ACC112 (cell line): ENCODE measurements around the gene PRKAR1A.

Experiments
- H2AFZ ChIP-seq: fragments of 200-600 bp; sonication (generic); one replicate; pipeline ENCODE4 v1.6.0; 2017; ENCODE audit warnings: antibody characterized with exemption, low read length; ENCODE audit not compliant: unreplicated experiment
- H3K27ac ChIP-seq: fragments of 200-600 bp; sonication (generic); 2 replicates; pipeline ENCODE4 v1.5.1; 2014; ENCODE audit warnings: low read depth, mild to moderate bottlenecking, antibody characterized with exemption, low read length, moderate library complexity
- H3K27me3 ChIP-seq: fragments of 200-600 bp; sonication (generic); 2 replicates; pipeline ENCODE4 v1.6.1; 2014; ENCODE audit warnings: mild to moderate bottlenecking, antibody characterized with exemption, low read length, moderate library complexity, mixed read lengths; ENCODE audit not compliant: insufficient read depth
- H3K36me3 ChIP-seq: fragments of 200-600 bp; sonication (generic); 2 replicates; pipeline ENCODE4 v1.6.1; 2016; ENCODE audit warnings: mild to moderate bottlenecking, antibody characterized with exemption, low read length, moderate library complexity, mixed read lengths; ENCODE audit not compliant: insufficient read depth
- H3K4me1 ChIP-seq: fragments of 200-600 bp; sonication (generic); one replicate; pipeline ENCODE4 v1.6.1; 2016; ENCODE audit warnings: low read length, mixed read lengths; ENCODE audit not compliant: insufficient read depth, unreplicated experiment, control insufficient read depth
- H3K4me3 ChIP-seq: fragments of 200-600 bp; sonication (generic); 2 replicates; pipeline ENCODE4 v1.5.1; 2014; ENCODE audit warnings: mild to moderate bottlenecking, low read depth, low read length
- H3K79me2 ChIP-seq: fragments of 200-600 bp; sonication (generic); one replicate; pipeline ENCODE4 v1.6.0; 2016; ENCODE audit warnings: low read length; ENCODE audit not compliant: control insufficient read depth, unreplicated experiment, insufficient read depth

Gene PRKAR1A

DNA sequence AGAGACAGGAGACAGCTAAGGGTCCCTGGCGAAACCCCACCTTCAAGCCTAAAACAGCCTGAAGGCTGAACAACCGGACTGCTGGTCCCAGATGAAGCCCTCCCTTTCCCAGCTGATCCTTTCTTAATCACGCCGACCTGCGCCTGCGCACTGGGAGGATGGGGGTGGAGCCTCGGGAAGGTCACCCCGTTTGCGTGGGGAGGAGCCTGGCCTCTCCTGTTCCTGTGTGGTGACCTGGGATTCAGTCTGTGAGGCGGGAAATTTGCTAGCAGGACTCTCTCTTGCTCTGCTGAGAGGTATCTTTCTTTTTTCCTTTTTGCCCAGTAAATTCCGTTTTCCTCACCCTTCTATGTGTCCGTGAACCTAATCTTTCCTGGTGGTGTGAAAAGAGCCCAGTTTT lies 79.4 kb downstream of the PRKAR1A start:
- no peak overlapping the region for H2AFZ ChIP-seq
- H3K4me1 ChIP-seq: no peaks in the 10 kb centered on the region
- no peaks in the 10 kb centered on the region for H3K27me3 ChIP-seq
- no peak overlapping the region for H3K27ac ChIP-seq
- H3K79me2 ChIP-seq: no peaks in the 10 kb centered on the region
- no peaks in the 10 kb centered on the region for H3K36me3 ChIP-seq
- H3K4me3 ChIP-seq: peak overlapping the region; percentile 63

DNA sequence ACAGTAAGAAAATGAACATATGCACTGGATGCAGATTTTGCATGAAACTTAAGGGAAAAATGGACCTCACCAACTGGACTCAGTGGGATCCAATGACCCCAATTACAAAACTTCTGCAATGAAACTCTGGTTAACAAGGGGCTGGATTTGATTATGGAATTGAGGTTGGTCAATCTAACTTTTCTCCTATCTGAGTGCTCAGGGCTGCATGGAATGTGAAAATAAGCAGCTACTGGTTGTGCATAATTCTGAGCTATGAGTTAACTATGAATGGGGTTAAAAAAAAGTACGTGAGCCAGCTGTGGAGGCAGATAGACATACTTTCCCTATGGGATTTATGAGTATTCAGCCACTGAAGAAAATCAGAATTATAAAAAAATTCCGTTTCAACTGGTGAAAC lies 79.8 kb downstream of the PRKAR1A start:
- no peaks in the 10 kb centered on the region for H3K36me3 ChIP-seq
- peak overlapping the region; percentile 63 for H3K4me3 ChIP-seq
- no peaks in the 10 kb centered on the region for H3K27me3 ChIP-seq

DNA sequence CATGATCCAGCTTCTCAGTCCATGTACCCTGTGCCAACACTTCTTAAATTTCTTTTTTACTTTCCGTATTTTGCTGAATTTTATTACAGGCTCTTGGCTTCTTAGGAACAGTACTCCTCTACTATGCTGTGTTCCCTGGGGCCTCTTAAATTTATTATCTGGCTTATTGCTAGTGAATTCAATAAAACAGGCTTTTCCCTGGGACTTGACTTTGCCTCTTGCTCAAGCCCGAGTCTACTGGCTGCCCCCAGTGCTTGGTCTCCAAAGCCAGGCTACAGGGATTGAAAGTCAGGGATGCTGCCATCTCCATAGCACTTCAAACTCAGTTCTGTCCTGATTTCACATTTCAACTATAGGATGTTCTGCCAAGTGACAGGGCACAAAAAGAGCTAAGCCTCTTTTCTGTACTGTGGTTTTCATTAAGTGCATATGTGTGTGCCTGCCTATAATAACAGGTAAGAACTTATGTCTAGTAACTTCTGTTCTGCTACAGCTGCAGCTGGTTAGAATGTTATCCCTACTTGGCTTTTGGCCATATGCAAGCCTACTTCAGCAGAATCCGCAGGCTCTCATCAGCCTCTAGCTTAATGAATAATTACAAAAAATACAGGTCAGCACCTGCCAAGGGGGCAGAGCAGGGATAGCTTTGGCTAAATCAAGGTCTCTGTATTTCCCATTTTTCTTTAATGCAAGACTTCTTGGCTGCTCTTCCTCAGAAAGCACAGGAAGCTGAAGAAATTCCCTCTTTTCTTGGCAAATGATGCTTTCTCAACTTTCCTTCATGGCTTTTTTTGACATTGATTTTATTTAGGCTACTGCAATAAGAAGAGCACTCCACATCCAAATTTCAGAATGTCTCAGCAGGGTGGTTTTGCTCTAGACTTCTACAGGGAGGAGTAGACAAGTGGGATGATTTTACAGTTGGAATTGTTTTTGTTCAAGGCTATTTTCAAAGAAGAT lies 80.7 kb downstream of the PRKAR1A start:
- Histone ChIP-seq H3K4me3 (no peak overlapping the region), H3K36me3 (no peaks in the 10 kb centered on the region), H3K27me3 (no peaks in the 10 kb centered on the region), H3K79me2 (no peaks in the 10 kb centered on the region), H3K4me1 (no peaks in the 10 kb centered on the region), H2AFZ (no peak overlapping the region), H3K27ac (no peak overlapping the region)

More for the DNA sequence above, 79.8 kb downstream of the PRKAR1A start:
- H2AFZ ChIP-seq: no peak overlapping the region
- H3K4me1 ChIP-seq: no peaks in the 10 kb centered on the region
- no peak overlapping the region for H3K27ac ChIP-seq
- no peaks in the 10 kb centered on the region for H3K79me2 ChIP-seq

DNA sequence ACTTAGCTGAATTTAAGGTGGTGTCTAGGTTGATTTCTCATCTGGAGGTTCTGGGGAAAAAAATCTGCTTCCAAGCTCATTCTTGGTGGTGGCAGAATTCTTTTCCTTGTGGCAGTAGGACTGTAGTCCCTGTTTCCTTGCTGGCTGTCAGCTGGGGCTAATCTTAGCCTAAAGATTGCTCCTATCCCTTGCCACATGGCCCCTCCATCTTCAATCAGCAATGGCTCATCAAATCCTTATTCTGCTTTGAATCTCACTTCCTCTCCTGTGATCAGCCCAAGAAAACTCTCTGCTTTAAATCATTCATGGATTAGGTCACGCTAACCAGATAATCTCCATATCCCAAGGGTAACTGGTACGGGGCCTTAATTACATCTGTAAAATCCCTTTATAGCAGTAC lies 82.3 kb downstream of the PRKAR1A start:
- Histone ChIP-seq H3K79me2 (no peaks in the 10 kb centered on the region), H3K27me3 (no peaks in the 10 kb centered on the region)

DNA sequence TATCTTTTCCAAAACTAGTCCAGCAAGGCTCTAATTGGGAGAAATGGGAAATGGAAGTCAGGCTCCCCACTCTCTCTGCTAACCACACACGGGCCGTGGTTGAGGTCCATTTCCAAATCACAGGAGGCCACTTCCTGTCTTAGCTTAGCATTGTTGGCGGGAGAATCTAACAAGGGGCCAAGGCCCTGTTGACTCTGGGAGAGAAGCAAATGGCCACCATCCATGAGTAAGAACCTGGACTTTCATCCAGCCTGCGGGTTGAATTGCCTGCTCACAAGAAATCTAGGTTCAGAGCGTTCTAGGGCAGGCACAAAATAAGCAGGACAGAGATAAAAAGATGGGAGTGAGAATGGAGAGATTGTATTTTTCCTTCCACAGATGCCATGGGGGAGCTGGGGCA lies 83.3 kb downstream of the PRKAR1A start:
- Histone ChIP-seq H3K79me2 (no peaks in the 10 kb centered on the region), H3K36me3 (no peaks in the 10 kb centered on the region), H3K4me1 (peaks cover 13% of the 10 kb centered on the region), H3K27me3 (peaks cover 8% of the 10 kb centered on the region; the same call in 1 of the 2 replicates), H3K4me3 (no peak overlapping the region), H3K27ac (no peak overlapping the region), H2AFZ (no peak overlapping the region)

More for the DNA sequence above, 82.3 kb downstream of the PRKAR1A start:
- H3K4me1 ChIP-seq: peaks cover 7% of the 10 kb centered on the region
- no peaks in the 10 kb centered on the region for H3K36me3 ChIP-seq
- H2AFZ ChIP-seq: no peak overlapping the region
- no peak overlapping the region for H3K27ac ChIP-seq
- no peak overlapping the region for H3K4me3 ChIP-seq

DNA sequence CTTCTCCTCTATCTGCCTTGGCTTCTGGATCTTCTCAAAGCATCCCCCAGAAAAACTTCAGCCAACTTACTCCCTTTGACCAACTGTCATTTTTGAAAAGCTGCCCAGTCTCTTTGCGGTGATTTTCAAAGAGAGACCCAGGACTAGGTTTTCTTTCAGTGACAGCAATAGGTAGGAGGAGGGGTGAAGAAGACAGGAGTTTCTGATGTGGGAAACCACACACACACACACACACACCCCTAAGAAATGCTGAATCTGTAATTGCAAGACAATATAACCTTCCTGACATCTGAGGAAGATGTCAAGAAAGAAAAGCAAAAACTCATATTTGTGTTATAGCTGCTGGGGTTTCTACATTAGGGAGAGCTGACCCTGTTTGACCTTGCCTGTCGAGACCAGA lies 83.8 kb downstream of the PRKAR1A start:
- no peaks in the 10 kb centered on the region for H3K79me2 ChIP-seq
- peaks cover 11% of the 10 kb centered on the region; the same call in 1 of the 2 replicates for H3K27me3 ChIP-seq
- H3K36me3 ChIP-seq: no peaks in the 10 kb centered on the region
- no peak overlapping the region for H3K27ac ChIP-seq
- H3K4me1 ChIP-seq: peaks cover 13% of the 10 kb centered on the region
- no peak overlapping the region for H2AFZ ChIP-seq
- H3K4me3 ChIP-seq: no peak overlapping the region

DNA sequence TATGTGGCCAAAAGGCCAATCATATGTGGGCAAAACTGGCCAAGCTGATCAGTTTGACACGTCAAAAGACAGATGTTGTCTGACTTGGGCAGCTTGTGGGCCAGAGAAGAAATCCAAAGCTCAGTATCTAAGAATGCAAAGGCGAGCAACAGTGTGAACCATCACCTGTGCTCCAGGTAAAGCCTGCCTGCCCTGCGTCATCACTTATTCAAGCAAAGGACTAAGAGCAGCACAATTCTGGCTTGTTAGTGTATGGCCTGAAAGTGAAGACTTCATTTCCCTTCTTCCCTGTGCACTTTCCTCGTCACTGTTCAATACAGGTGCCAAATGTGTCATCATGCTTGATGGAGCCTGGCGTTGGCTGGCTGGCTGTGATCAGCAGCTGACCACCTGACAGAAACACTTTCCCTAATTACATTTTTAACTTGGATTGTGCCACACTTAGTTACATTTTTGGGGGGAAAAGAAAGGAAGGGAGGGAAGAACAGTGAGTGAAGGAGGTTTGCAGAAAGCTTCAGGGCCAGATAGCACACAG lies 84.2 kb downstream of the PRKAR1A start:
- H3K4me1 ChIP-seq: peaks cover 13% of the 10 kb centered on the region
- H3K4me3 ChIP-seq: no peak overlapping the region
- H3K27me3 ChIP-seq: peaks cover 14% of the 10 kb centered on the region; the same call in 1 of the 2 replicates
- no peaks in the 10 kb centered on the region for H3K79me2 ChIP-seq
- H2AFZ ChIP-seq: no peak overlapping the region
- no peaks in the 10 kb centered on the region for H3K36me3 ChIP-seq
- H3K27ac ChIP-seq: no peak overlapping the region

DNA sequence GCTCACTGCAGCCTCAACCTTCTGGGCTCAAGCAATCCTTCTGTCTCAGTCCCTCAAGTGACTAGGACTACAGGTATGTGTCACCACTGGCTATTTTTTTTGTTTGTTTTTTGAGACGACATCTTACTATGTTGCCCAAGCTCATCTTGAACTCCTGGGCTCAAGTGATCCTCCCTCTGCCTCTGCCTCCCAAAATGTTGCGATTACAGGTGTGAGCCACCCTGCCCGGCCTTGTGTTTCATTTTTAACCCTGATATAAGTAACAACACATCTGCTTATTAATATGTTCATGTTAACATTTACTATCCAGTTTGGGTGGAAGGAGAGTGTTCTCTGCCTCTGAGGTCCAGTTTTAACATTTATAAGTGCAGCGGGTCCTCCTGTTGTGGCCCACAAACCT lies 85.8 kb downstream of the PRKAR1A start:
- Histone ChIP-seq H2AFZ (no peak overlapping the region), H3K79me2 (no peaks in the 10 kb centered on the region), H3K27ac (no peak overlapping the region), H3K27me3 (peaks cover 30% of the 10 kb centered on the region; the same call in 1 of the 2 replicates), H3K4me3 (no peak overlapping the region), H3K4me1 (peaks cover 13% of the 10 kb centered on the region), H3K36me3 (no peaks in the 10 kb centered on the region)

DNA sequence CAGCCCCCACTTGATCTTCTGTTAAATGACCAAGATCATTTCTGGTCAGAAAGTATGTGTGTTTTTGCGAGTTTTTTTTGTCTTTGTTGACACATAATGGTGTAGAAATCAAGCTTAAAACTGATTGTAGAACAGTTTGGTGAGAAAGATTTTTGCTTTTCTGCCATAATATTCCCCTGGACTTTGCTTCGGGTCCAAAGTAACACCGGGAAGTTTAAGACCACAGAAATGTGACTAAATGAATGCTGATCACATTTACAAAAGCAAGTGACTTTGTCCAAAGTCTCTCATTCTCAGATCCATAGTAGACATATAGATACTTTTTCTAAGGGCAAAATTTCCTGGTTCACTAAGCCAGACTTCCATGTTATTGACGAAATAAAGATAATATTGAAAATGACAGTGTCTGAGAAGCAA lies 86.3 kb downstream of the PRKAR1A start:
- H3K4me3 ChIP-seq: peak overlapping the region; percentile 75; the same call in 1 of the 2 replicates
- H3K27ac ChIP-seq: no peak overlapping the region
- peak overlapping the region; percentile 44 for H2AFZ ChIP-seq
- H3K27me3 ChIP-seq: peaks cover 35% of the 10 kb centered on the region; the same call in 1 of the 2 replicates
- H3K4me1 ChIP-seq: peaks cover 13% of the 10 kb centered on the region
- H3K79me2 ChIP-seq: no peaks in the 10 kb centered on the region
- no peaks in the 10 kb centered on the region for H3K36me3 ChIP-seq

DNA sequence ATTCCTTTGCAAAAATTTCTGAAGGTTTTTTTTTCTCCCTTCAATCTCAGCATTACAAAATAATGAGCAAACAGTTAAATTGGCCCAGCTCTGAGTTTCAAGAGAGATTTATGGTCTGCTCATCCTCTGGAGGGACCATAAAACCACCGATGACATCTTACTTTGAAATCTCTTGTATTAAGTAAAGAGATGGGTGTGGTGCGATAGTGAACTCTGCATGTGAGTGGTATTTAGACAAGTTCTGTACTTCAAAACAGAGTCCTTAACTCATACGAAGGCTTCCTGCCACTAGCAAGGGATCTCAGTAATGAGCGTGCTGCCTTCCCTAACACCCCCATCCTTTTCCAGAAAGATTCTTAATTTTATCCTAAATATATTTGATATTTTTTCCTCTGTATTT lies 86.9 kb downstream of the PRKAR1A start:
- Histone ChIP-seq H3K27me3 (peaks cover 35% of the 10 kb centered on the region; the same call in 1 of the 2 replicates), H3K79me2 (no peaks in the 10 kb centered on the region), H3K4me1 (peaks cover 13% of the 10 kb centered on the region), H3K27ac (no peak overlapping the region; the same call in 1 of the 2 replicates), H3K4me3 (peak overlapping the region; percentile 75), H2AFZ (no peak overlapping the region), H3K36me3 (no peaks in the 10 kb centered on the region)
